Right hindlimb (tissue), 1 donor: Measurements from ENCODE around the gene RS1.

Experiments used
- DNase-seq: peaks from one replicate; pipeline ENCODE4 v3.0.0-alpha.2; 2018

Gene RS1

DNA sequence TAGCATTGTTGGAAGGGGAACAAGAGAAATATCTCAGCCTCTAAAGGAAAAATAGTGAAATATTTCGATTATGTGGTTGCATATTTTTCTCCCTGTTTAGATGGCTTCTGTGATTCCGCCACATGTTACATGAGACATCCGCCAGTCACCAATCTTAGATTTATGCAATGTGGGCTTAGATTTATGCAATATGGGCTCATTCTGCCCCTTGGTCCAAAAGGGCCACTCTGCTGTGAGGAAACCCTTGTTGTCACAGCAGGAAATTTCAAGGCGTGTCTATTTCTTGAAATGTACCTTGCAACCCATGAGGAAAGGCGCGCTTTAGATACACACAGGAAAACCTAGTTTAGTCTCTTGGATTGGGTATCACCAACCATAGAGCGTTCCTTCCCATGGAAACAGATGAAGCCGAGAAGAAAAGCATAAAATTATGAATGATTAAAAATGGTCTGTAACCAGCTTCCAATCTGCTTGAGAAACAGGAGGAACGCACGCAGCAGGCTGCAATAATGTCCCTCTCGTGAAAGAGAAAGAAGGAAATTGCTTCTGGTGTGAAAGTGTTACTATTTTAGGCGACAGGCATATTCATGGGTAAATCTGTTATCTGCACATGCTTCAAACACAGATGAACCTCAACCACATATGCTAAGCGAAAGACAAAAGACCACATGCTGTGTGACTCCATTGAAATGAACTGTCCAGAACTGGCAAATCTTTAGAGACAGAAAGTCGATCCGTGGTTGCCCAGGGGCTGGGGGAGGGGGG lies 3.7 kb downstream of the RS1 start:
- no peak for DNase-seq

DNA sequence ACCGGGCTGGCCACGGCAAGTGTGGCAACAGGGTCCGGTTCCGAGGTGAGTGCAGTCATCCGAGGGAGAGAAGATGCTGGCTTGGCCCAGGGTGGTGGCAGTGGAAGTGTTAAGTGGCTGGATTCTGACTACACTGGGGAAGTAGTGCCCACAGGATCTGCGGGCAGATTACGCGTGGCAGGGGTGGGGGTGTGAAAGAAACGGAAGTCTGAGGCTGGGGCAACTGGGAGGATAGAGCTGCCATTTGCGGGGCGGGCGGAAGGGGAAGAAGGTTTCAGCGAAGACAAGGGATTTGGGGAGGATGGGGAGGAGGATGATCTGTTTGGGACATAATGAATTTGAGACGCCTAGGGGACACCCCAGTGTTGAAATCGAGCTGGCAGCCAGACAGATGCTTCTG lies 5.3 kb downstream of the RS1 start:
- DNase-seq, result no peak

DNA sequence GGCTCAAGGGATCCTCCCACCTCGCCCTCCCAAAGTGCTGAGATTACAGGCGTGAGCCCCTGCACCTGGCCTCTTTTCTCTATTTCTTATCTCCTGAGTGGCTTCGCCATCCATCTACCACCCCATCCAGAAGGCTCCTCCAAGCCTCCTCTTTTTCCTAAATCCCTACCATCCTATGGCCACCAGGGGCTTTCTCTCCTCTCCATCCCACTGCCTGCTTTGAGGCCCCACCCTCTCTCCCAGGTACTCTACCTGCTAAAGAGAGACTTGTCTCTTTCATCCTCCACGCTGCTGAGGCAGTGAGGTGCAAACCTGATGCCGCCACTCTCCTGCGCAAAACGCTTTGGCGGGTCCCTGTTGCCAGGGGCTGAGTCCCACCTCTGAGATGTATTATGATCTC lies 7.0 kb downstream of the RS1 start:
- DNase-seq, result no peak

DNA sequence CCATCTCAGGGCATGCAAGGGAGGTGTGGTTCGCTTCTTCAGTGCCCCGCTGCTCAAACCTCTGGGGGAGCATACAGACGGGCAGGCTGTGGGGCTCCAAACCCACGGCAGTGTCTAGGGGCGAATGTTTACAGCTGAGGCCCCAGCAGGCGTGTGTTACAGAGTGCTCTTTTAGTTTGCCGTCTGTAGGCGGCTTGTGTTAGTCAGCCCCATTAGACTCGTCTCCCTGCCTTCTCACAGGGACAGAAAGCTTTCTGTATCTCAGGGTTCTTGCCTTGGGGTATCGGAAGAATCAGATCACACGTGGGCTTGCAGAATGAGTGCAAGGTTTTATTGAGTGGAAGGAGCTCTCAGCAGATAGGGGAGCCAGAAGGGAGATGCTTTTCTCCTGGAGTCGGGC lies 10.6 kb downstream of the RS1 start:
- DNase-seq, result no peak

DNA sequence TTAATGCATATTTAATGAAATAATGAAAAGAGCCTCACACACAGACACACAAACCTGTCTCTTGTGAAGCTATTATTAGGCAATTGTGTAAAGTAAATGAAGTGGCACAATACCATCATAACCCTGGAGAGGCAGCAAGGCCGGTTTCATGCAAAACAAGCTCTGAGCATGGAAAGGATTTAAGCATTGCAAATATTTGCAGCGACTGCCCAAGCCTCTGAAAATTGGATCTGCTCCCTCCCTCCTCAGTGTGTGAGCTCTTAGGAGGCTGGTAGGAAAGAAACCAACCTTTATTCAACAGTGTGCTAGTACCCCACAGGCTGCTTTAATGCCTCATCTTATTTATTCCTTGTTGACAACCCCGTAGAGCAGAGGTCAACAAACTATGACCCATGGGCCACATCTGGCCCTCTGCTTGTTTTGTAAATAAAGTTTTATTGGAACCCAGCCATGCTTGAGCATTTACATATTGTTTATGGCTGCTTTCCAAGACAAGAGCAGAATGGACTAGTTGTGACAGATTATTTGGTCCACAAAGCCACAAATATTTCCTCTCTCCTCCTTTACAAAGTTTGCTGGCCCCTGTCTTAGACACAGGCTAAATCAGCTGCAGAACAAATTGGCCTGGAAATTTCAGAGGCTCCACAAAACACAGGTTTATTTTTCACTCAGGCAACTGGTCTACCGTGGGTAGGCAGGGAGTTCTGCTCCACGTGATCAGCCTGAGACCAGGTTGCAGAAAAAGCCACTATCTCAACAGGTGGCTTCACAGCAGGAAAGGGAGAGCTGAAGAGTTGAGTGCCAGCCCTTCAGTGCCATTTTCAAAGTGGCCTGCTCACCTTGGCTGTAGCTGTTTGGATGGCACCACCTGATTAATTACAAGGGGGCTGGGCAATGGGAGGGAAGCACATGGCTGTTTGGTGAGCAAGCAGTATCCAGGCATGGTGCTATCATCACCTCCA lies 16.8 kb downstream of the RS1 start:
- no peak for DNase-seq

DNA sequence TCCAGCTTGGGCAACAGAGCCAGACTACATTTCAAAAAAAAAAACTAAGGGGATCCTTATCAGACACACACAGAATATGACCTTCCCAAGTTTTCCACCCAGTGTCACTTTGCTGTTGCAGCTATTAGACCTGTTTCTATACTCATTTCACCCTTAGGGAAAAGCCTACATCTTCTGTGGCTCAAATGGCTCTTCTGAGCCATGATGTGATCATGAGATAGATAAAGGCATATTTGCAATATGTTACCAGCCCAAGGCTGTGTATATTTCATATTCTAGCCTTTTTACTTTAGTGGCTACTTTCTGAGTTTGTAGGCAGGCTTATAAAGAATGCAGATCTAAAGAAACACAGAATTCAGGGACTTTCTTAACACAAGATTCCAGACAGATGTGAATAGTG lies 19.3 kb downstream of the RS1 start:
- DNase-seq, result no peak

DNA sequence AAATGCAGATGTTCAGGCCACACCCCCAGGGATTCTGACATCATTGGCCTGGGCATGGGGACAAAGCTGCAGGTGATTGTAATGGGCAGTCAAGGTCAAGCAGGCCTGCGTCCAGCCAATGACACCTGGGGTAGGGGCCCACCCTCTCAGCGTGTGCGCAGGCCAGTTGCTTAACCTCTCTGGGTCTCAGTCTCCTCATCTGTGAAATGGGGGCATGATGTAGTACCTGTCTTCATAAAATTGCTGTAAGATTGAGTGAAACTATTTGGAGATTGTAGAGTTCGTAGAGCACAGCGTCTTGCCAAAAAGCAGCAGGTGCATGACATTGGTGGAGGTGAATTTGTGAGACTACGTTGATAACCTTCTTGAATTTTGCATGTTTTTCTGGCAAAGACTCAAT lies 21.2 kb downstream of the RS1 start:
- no peak for DNase-seq

DNA sequence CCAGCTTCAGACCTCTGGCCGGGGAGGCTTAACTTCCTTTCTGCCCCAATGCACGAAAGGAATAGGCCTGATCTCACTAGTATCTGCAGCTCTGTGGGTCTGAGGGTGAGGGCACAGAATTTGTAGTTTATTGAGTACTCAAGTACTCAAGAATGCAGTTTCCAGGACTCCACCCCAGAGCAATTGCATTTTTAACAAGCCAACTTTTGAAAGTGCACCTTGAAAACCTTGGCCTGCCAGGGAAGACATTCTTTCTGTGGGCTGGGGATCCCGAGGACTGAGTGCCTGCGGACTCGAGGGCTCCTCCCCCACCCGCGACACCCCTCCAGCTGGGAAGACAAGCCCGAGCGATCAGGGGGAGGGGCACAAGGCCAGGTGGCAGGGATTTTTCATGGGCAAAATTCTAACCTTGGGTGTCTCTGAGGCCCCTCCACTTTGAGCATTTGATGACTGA lies 22.4 kb downstream of the RS1 start:
- no peak for DNase-seq

DNA sequence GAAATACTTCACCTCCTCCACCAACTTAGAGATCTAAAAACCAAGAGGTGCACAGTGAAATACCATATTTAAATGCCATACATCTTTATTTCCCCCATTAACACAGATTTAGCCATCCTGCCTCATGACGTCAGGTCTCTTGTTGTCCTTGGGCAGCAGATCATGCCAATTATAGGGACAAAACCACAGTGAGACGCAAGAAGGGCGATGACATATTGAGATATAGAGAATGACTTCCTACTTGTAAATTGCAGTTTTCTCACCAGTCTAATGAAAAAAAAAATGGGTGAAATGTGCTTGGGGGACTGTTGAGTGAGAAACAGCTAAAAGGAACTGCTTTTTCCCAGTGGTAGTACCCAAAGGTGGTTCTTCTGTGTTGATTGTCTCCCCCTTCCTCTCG lies 24.3 kb downstream of the RS1 start:
- no peak for DNase-seq

DNA sequence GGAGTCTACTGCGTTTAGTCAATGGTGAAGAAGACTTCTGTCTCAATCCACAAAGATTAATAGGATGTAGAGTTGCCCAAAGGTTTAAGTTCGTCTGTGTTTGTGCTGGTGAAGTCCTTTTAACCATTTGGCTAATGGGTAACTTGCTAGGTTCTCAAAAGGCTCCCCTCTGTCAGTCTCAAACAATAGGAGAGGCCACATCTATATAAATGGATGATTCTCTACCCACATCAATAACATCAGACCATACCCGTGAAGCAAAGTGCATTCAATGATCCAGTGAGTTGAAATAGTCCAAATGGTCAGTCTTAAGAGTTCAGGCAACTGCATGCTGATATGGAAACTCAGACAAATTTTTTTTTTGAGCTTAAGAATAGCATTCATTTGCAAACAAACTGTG lies 28.1 kb downstream of the RS1 start:
- DNase-seq, result no peak

DNA sequence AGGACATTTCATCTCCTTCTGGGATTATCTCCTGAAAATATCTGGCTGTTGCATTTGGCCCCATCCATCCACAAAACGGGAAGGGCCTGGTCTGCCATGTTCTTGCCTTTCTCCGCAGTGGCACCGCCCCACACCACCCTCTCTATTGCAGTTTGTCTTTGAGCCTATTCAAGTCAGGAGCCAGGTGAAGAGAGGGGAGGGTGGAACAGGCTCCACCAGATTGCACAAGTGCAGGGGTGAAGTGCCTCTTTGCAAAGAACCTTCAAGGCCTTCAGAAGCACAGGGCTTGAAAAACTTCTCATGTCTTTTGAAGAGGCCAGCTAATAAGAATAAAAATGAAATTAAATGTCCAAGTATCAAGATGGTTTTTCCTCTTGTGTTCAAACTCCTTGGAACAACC lies 28.7 kb downstream of the RS1 start:
- DNase-seq, result no peak

DNA sequence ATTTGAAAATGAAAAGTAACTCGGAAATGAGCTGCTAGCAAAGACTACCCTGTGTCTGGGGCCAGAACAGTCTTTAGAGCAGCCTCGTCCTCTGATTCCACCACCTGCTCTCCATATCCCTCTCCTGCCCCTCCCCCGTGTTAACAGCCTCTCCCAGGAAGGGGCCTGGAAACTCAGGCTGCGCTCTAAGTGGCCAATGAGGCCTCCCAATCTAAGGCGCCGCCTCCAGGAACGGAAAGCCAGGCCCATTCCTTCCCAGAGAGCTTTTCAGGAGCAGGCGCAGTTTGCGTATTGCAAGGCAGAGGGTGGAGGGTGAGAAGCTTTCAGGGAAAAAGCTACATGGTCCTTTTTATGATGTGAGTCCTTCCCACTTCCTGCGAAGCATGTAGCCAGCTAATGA lies 31.2 kb downstream of the RS1 start:
- DNase-seq, result peak; percentile 27

DNA sequence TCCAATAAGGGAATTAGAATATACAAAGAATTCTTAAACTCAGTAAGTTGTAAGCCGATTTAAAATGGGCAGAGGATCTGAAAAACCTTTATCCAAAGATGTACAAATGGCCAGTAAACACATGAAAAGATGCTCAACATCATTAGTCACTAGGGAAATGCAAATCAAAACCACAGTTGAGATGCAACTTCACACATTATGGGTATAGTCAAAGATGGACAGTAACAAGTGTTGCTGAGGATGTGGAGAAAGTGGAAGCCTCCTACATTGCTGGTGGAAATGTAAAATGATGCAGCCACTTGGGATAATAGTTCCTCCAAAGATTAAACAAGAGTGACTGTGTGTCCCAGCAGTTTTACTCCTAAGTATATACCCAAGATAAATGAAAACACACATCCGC lies 32.6 kb downstream of the RS1 start:
- no peak for DNase-seq

DNA sequence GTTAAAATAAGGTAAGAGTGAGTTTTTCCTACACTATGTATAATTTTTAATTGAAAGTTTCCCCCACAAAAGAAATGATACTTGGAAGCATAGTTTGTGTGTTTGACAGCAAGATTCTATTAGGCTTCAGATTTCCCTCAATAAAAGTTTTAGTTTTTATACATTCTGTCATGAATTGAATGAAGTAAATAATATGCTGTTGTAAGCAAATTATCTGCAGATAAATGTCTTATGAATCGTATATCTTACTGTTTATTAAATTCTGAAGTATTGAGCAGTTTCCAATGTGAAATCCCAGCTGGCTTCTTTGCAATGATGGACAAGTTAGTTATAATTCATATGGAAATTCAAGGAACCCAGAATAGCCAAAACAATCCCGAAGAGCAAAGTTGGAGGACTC lies 33.5 kb downstream of the RS1 start:
- DNase-seq, result no peak

DNA sequence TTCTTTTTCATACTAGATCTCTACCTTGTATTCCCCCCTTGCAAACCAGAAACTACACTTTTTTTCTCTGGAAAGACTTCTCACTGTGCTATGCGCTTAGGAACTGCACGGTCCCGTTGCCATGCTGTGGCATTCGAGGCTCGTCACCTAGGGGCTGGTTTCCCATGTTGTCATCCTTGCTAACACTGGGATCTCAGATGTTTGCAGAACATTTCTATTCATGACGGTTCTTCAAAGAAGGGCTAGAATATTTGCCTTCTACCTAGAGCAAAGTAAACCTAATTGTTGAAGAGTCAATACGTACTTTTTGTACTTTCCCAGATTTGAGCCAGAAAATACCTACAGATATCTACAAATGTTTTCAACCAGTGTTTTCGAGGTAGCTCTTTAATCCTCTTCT lies 41.0 kb downstream of the RS1 start:
- DNase-seq, result no peak

DNA sequence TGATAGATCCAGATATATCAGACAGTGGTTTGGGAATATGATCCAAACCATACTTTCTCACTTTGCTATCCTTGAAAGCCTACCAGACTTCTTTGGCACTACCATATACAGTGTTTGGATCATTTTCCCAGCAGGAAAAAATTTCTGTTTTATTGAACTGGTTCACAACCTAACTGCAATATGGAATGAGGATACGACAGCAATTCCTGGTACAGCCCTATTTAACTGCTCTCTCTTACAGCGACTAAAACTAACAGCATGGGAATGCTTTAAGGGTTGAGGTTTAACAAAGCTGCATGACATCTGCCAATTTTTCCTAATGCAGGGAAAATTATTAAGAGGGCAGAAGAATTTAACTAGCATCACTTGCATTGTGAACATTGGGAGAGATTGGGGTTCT lies 47.3 kb downstream of the RS1 start:
- DNase-seq, result no peak

DNA sequence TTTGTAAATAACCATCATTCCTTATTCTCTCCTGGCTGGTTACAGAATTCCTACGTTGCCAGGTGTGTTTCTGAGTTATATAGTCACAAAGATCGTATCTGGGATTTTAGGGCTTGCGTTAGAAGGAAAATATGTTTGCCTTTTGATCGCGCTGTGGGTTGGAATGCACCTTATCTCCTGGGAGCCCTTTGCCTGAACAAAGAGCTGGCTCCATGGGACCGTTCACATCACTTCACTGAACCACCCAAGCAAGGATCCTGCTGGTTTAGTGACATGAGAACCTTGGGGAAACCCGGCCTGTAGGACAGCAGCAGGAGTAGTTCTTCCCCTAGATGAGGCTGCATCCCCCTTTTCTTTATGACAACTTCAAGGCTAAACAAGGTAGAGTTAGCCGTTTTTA lies 51.6 kb downstream of the RS1 start:
- no peak for DNase-seq

DNA sequence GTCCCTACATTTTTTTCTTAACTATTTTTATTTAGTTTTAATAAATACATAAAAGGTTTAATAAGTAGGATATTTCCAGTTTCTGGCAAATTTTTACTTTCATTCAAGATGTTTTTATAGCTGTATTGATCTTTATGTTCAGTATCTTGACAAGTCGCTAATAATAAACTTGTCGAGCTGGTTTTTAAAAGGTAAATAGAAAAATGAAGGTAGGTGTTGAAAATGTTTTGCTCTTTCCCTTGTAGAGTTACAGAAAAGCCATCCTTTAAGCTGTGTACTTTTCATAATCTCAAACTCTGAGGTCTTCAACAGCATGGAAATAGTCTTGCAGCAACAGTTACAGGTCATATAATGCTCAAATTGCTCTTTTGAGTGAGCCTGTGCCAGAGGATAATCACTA lies 52.6 kb downstream of the RS1 start:
- no peak for DNase-seq

DNA sequence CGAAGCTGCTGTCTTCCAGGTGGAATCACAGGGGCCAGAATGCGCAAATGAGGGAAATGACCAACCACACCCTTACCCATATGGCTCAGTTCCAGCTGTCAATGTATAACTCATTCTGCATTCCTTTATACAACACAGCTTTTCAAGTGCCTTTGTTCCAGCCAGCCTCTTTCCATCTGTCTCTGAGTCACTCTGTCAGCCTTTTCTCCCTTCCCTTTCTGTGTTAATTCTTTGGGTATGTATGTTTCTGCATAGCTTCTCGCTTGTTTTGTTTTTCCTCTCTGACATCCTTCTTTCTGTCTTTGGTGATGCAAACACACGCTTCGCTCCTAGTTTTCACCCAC lies 54.5 kb downstream of the RS1 start:
- DNase-seq, result no peak

DNA sequence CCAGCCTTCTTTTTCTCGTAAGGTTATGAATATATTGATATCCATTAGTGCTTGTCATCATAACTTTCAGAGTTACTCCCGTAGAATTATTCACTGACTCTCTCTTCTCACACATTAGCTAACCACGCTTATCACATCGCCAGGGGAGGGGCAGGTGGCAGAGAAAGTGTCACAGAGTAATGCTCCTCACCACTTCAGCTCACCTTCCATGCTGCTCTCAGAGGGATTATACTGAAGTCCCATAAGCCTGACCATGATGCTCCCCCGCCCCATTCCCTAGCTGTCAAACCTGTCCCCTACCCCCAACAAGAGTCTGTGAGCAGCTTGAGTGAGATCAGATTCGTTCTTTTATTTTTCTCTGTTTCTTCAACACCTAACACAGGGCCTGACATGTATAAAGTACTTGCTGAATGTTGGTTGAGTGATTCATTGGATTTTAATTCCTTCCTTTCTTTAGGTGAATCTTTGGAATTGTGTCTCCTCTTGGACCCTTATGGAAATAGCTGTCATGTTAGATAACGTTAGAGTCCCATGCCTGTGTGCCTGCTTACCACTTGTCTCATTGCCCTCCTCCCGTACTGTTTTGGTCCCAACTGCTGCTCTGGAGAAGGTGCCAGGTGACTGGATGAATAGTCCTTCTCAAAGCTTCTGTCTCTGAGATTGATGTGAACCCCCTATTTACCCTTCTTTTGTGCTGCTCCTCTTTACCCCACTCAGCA lies 55.1 kb downstream of the RS1 start:
- DNase-seq, result no peak

DNA sequence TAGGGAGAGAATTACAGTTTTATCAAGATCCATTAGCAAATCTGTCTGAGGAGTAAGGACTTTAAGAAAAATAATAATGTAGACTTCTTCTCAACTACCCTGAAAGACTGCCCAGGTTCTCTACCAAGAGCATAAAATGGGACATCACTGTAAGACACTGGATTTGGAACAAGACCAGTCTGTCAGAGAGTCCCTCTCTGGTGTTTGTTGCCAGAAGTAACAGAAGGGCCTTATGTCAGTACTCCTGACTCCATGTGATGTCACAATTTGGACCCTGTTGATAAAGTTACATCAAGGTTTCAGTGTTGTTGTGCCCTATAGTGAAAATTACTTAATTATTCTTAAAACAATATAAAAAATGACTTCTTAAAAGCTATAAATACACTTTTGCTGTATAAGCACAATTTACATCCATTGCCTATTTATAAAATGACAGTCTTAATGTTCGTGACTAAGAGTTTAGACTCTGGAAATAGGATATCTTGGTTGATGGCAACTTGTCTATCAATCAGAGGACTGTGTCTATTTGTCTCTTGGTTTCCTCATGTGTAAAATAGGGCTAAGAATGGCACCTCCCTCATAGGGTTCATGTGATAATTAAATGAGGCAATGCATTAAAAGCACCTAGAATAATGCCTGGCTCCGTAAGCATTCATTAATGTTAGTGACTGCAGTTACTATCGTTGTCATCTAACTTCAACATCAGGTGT lies 57.8 kb downstream of the RS1 start:
- DNase-seq, result no peak

DNA sequence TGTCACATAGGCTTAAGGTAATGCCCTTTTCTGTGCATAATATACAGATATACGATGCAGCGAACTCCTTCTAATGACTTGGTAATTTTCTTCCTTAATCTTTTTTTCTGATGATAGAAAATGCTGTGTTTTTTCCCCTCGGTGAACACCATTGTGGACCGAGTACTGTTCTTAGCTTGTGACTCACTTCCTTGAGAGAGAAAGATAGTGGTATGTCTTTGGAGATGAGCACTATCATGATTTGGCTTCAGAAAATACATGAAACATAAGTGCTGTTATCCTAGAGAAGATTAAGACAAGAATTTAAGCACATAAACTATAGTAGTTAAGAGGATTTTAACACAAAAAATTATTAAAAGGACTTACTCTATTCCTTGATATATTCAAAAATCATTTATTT lies 63.9 kb downstream of the RS1 start:
- DNase-seq, result no peak

DNA sequence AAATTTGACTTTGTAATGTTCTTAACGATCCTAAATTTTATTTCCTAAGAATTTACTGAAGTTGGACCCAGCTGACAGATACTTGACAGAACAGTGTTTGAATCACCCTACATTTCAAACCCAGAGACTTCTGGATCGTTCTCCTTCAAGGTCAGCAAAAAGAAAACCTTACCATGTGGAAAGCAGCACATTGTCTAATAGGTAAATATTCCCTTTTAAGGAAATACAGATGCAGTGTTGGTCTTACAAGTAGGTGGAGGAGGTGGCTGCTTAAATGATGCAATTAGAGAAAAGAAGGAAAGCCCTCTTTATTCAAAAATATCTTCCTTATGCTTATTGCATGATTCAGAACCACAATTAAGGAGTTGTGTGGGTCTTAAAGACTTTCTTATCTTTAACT lies 73.5 kb downstream of the RS1 start:
- no peak for DNase-seq
